OCI-LY3 (cell line): ENCODE data around the gene FOXM1.

Experiments
- CTCF ChIP-seq: fragments of 200-600, 300-600 bp; sonication (generic); IDR thresholded peaks from 2 replicates; pipeline ENCODE4 v1.5.1; 2014; ENCODE audit warnings: antibody characterized with exemption, low read length, low read depth
- EZH2phosphoT487 ChIP-seq: fragments of 200-600 bp; shearing (Covaris generic); IDR thresholded peaks from 2 replicates; pipeline ENCODE4 v1.6.1; 2018; ENCODE audit warnings: antibody characterized with exemption, mixed run types, low read depth

GRCh38 chr12:2923057-2923456 is 46.1 kb upstream of the FOXM1 start:
- TF ChIP-seq CTCF (no peak), EZH2phosphoT487 (no peak)
